Measurements from ENCODE around the gene NAALADL2. TPM values are rescaled to one million over a fixed set of nuclear protein-coding genes. Genes with fewer than 3 reads are reported as not detected.
"Not testable (repeated sequence)": the region's sequence is repeated elsewhere in the genome, so short reads cannot be mapped to it uniquely, and the experiment has no call there.

Gene NAALADL2
- total RNA-seq, 2 experiments from 2014 or later = 0.27 TPM; not detected in 1

DNA sequence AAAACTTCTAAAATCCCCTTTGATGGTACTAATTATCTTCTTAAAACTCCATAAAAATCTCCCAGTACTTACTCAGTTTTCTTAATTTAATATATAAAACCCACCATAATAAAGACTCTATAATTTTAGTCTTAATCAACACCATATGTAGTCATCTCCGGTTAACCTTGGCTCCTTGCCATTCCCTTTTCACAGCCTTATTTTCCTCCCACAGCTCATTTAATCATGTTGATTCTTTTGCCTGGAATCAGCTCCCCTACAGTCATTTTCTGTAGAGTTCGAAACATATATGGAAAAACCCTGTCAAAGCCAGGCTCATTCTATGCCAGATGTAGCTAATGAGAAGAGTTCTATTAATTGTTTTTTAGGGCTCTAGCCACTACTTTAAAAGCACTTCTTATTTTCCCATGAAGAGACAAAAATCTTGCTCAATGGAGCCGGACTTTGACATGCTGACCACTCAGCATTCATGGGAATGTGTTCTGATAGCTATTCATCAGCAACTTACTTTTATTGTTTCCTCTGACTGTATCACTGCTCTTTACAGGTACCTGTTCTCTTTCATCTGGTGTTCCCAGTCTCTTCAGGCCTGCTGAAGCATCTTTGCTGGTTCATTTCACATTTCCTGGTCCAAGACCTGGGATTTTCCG lies 573.4 kb downstream of the NAALADL2 start:
- CTCF ChIA-PET = no interaction called here
- H3K9me3 Mint-ChIP-seq (ENCODE audit: low read depth) = no peaks in the 10 kb centered on the region
- no peak overlapping the region for H3K4me3 Mint-ChIP-seq
- ATAC-seq (no peak), DNase-seq (no peak)
- no peaks in the 10 kb centered on the region for H3K36me3 Mint-ChIP-seq (ENCODE audit: low read depth)
- intact Hi-C loops (cut with DNase I, micrococcal nuclease) = no loop called here
- H3K27me3 Mint-ChIP-seq = no peaks in the 10 kb centered on the region
- H3K27ac Mint-ChIP-seq = no peak overlapping the region
- H3K4me1 Mint-ChIP-seq = no peaks in the 10 kb centered on the region
- POLR2A ChIA-PET = no interaction called here

DNA sequence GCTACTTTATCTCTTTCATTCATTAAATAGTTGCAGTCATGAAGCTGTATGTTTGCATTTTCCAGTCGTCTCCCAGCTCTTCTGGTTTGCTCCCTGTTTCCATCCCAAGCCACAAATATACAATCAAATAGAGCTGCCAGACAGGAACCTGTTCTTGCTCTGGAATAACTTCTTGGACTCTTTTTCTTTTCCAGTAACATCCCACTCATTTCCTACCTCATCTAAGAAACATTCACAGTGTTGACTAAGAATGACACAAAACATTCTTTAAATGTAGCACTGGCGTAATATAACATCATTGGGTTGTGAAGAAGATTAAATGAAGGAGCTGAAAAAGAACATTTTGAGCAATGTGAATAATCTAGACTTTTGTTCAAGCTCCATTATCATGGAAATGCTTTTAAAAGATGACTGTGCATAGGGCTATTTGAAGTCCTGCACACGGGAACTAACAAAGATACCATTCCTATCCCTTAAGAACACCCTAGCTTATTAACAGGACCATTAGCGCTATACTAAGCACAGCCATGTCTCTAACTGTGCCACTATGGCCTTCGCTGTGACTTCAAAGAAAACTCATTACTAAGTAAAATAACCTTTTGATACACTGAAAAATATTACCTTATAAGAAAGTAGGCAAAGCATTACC lies 574.0 kb downstream of the NAALADL2 start:
- intact Hi-C loops (cut with DNase I, micrococcal nuclease) = no loop called here
- DNase-seq (no peak), ATAC-seq (no peak)
- ChIA-PET POLR2A (no interaction called here), CTCF (no interaction called here)
- Mint-ChIP-seq H3K4me1 (no peaks in the 10 kb centered on the region), H3K36me3 (ENCODE audit: low read depth) (no peaks in the 10 kb centered on the region), H3K4me3 (no peak overlapping the region), H3K9me3 (ENCODE audit: low read depth) (peaks cover 2% of the 10 kb centered on the region), H3K27ac (no peak overlapping the region), H3K27me3 (no peaks in the 10 kb centered on the region)

DNA sequence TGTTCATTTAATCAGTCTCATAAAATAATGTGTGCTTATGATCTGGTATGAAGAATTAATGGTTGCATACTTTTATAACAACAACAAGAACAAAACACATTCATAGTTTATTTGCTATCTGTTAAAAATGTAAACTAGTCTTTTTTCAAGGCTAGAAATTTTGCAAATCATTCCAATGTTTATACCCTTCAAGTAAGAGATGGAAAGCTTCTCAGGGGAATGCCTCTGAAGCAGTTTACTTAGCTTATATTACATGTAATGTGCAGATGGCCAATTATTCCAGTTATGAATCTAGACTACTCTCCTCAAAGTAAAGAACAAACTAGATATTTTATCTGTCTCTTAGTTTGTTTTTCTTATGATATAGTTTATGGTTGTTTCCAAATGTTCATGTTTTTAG lies 575.4 kb downstream of the NAALADL2 start:
- no peaks in the 10 kb centered on the region for H3K4me1 Mint-ChIP-seq
- ChIA-PET POLR2A (no interaction called here), CTCF (no interaction called here)
- intact Hi-C loops (cut with DNase I, micrococcal nuclease) = no loop called here
- no peak overlapping the region for H3K27ac Mint-ChIP-seq
- peaks cover 2% of the 10 kb centered on the region for H3K9me3 Mint-ChIP-seq (ENCODE audit: low read depth)
- ATAC-seq (no peak), DNase-seq (no peak)
- H3K27me3 Mint-ChIP-seq = no peaks in the 10 kb centered on the region
- no peaks in the 10 kb centered on the region for H3K36me3 Mint-ChIP-seq (ENCODE audit: low read depth)
- H3K4me3 Mint-ChIP-seq = no peak overlapping the region

DNA sequence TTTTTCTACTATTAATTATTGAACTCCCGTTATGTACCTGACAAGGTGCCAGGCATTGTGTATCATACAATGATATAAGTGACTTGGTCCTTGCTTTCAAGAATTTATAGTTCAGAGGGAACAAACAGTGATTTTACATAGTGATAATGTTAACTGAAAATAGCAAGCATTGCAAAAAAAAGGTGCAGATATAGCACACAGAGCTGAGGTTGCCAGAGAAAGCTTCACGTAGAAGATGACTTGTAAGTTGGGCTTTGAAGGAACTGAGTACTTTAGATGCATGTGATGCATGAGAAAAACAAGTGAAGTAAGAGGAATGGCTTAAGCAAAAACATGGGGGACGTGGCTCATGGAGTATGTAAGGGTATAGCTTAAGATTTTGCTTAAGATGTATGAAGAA lies 584.5 kb downstream of the NAALADL2 start:
- H3K27me3 Mint-ChIP-seq = no peaks in the 10 kb centered on the region
- ChIA-PET POLR2A (no interaction called here), CTCF (no interaction called here)
- intact Hi-C loops (cut with DNase I, micrococcal nuclease) = no loop called here
- no peaks in the 10 kb centered on the region for H3K4me1 Mint-ChIP-seq
- H3K36me3 Mint-ChIP-seq (ENCODE audit: low read depth) = no peaks in the 10 kb centered on the region
- ATAC-seq (no peak), DNase-seq (no peak)
- H3K4me3 Mint-ChIP-seq = no peak overlapping the region
- peaks cover 5% of the 10 kb centered on the region for H3K9me3 Mint-ChIP-seq (ENCODE audit: low read depth)
- no peak overlapping the region for H3K27ac Mint-ChIP-seq

DNA sequence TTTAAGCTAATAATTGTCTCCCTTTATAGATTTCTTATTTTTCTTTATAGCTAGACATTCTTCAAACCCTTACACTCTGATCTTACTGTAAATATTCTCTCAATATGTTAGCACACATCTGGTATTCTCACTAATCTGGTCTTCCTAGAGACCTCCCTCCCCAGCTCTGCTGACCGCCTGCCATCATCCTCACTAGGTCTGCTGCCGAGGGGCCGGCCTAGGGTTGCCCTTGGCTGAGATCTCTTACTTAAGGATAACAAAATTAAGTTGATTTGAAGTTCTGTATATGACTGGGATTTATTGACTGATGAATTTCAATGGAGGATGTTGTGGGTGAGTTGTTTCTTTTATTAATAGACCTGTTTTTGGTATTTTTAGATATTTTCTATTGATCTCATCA lies 586.6 kb downstream of the NAALADL2 start:
- Mint-ChIP-seq H3K27me3 (no peaks in the 10 kb centered on the region), H3K9me3 (ENCODE audit: low read depth) (peaks cover under 1% of the 10 kb centered on the region), H3K27ac (no peak overlapping the region), H3K4me1 (no peaks in the 10 kb centered on the region), H3K36me3 (ENCODE audit: low read depth) (no peaks in the 10 kb centered on the region), H3K4me3 (no peak overlapping the region)
- DNase-seq (no peak), ATAC-seq (no peak)
- intact Hi-C loops (cut with DNase I, micrococcal nuclease) = no loop called here
- ChIA-PET POLR2A (no interaction called here), CTCF (no interaction called here)

DNA sequence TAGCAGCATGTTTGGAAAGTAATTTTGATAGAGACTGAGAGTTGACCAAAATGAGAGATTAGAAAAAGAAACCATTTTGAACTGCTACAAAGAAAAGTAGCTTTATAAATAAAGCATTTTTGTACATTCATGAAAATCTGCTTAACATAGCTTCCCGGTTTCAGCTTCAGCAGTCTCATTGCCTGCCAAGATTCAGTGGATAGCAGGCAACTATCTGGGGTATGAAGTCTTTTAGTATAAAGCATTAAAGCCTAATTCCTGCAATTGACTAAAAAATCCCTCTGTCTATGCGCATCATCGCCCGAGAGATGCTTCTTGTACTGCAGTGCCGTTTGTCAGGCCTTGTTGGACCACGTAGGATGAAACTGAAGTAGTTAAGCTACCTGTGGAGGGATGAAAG lies 588.4 kb downstream of the NAALADL2 start:
- Mint-ChIP-seq H3K27me3 (no peaks in the 10 kb centered on the region), H3K9me3 (ENCODE audit: low read depth) (no peaks in the 10 kb centered on the region), H3K27ac (no peak overlapping the region), H3K36me3 (ENCODE audit: low read depth) (no peaks in the 10 kb centered on the region), H3K4me1 (no peaks in the 10 kb centered on the region), H3K4me3 (no peak overlapping the region)
- no peak for ATAC-seq
- intact Hi-C loops (cut with DNase I, micrococcal nuclease) = no loop called here
- POLR2A ChIA-PET = no interaction called here
- CTCF ChIA-PET = no interaction called here
- no peak for DNase-seq

DNA sequence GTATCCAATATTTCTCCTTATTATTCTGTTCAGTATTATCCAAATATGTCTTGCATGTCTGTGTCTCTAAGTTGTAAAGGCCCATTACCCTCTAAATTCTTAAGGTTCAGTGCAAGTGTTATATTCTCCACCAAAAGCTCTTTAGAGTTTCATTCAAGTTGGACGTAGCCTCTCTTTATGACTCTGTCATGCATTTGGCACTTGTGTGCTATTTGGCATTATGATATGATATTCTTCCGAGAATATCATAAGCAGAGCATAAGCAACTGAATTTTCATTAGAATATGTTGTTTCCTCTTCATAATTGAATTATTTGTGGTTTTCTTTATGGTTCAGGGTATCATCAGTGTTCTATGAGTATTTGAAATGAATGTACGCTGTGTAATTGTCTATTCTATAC lies 594.2 kb downstream of the NAALADL2 start:
- Mint-ChIP-seq H3K36me3 (ENCODE audit: low read depth) (no peaks in the 10 kb centered on the region), H3K27ac (no peak overlapping the region), H3K4me3 (no peak overlapping the region), H3K27me3 (no peaks in the 10 kb centered on the region), H3K4me1 (no peaks in the 10 kb centered on the region), H3K9me3 (ENCODE audit: low read depth) (no peaks in the 10 kb centered on the region)
- CTCF ChIA-PET = no interaction called here
- POLR2A ChIA-PET = no interaction called here
- no peak for DNase-seq
- no peak for ATAC-seq
- intact Hi-C loops (cut with DNase I, micrococcal nuclease) = no loop called here

DNA sequence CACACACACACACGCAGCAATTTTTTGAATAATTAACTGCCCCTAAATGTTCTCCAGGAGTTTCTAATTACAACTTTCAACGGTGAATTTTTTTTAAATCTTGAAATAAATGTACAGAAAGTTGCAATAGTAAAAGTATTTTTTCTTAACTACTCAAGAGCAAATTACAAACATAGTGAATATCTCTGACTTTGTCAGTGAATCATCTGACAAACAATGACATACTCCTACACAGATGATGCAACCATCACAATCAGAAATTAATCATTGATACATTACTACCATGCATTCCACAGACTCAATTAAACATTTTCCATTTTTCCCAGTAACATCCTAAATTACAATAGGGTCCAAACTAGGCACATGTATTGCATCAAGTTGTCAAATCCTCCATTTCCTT lies 597.3 kb downstream of the NAALADL2 start:
- intact Hi-C loops (cut with DNase I, micrococcal nuclease) = no loop called here
- Mint-ChIP-seq H3K4me1 (no peaks in the 10 kb centered on the region), H3K27me3 (no peaks in the 10 kb centered on the region), H3K4me3 (no peak overlapping the region), H3K27ac (no peak overlapping the region), H3K36me3 (ENCODE audit: low read depth) (no peaks in the 10 kb centered on the region), H3K9me3 (ENCODE audit: low read depth) (peaks cover 9% of the 10 kb centered on the region)
- no peak for DNase-seq
- ChIA-PET CTCF (no interaction called here), POLR2A (no interaction called here)
- ATAC-seq = no peak

DNA sequence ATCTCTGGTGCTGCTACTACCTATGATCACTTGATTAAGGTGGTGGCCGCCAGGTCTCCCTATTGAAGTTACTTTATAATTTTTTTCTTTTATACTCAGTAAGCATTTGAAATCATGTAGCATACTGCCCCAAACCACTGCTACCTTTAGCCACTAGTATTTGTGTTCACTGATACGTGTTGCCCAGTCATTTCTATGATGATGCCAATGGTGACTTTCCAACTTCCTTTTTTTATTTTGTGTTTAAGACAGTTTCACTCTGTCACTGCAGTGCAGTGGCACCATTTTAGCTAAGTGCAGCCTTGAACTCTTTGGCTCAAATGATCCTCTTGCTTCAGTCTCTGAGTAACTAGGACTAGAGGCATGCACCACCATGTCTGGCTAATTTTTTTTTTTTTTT lies 598.2 kb downstream of the NAALADL2 start:
- no peaks in the 10 kb centered on the region for H3K27me3 Mint-ChIP-seq
- ATAC-seq = no peak
- POLR2A ChIA-PET = no interaction called here
- H3K27ac Mint-ChIP-seq = no peak overlapping the region
- intact Hi-C loops (cut with DNase I, micrococcal nuclease) = no loop called here
- H3K4me1 Mint-ChIP-seq = no peaks in the 10 kb centered on the region
- H3K36me3 Mint-ChIP-seq (ENCODE audit: low read depth) = no peaks in the 10 kb centered on the region
- H3K9me3 Mint-ChIP-seq (ENCODE audit: low read depth) = peaks cover 11% of the 10 kb centered on the region
- DNase-seq = no peak
- H3K4me3 Mint-ChIP-seq = no peak overlapping the region
- CTCF ChIA-PET = no interaction called here

DNA sequence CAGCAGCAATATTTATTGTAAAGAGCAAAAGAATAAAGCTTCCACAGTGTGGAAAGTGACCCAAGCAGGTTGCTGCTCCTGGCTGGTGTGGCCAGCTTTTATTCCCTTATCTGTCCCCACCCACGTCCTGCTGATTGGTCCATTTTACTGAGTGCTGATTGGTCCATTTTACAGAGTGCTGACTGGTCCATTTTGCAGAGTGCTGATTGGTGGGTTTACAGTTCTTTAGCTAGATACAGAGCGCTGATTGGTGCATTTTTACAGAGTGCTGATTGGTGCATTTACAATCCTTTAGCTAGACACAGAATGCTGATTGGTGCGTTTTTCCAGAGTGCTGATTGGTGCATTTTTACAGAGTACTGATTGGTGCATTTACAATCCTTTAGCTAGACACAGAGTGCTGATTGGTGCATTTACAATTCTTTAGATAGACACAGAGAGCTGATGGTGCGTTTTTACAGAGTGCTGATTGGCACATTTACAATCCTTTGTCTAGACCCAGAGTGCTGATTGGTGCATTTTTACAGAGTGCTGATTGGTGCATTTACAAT lies 601.8 kb downstream of the NAALADL2 start:
- peaks cover 11% of the 10 kb centered on the region for H3K9me3 Mint-ChIP-seq (ENCODE audit: low read depth)
- H3K36me3 Mint-ChIP-seq (ENCODE audit: low read depth); CTCF ChIA-PET; ATAC-seq; H3K4me3 Mint-ChIP-seq; POLR2A ChIA-PET; H3K27me3 Mint-ChIP-seq; H3K4me1 Mint-ChIP-seq; DNase-seq; H3K27ac Mint-ChIP-seq: not testable (repeated sequence)
- intact Hi-C loops (cut with DNase I, micrococcal nuclease) = loop anchor here in 1 of 2 experiments (10.0 kb wide), 1 partner anchor 56 kb away; no protein-coding TSS in a partner anchor

DNA sequence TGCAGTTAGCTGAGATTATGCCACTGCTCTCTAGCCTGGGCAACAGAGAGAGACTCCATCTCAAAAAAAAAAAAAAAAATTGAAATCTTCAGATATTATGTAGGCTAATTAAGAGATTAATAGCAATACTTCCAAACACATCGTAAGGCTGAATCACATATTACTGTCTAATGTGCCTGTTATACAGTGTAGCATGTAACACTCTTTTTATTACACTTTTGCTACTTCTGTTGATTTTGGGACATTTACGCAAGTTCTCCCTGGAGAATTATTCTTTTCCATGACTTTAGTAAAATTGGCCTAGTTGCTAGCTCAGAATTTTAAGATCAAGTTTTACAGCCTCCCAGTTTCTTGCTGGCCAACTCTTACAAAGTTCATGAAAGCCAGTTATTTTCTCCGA lies 605.2 kb downstream of the NAALADL2 start:
- intact Hi-C loops (cut with DNase I, micrococcal nuclease) = loop anchor here in 1 of 2 experiments (10.0 kb wide), 1 partner anchor 60 kb away; no protein-coding TSS in a partner anchor
- H3K4me3 Mint-ChIP-seq = no peak overlapping the region
- H3K36me3 Mint-ChIP-seq (ENCODE audit: low read depth) = no peaks in the 10 kb centered on the region
- POLR2A ChIA-PET = interaction anchor here (0.6 kb wide), 1 partner anchor 217 kb away, joined by 3 read pairs; no protein-coding TSS in a partner anchor
- DNase-seq (no peak), ATAC-seq (no peak)
- H3K9me3 Mint-ChIP-seq (ENCODE audit: low read depth) = peaks cover 8% of the 10 kb centered on the region
- no peaks in the 10 kb centered on the region for H3K4me1 Mint-ChIP-seq
- CTCF ChIA-PET = interaction anchor here (0.6 kb wide), 1 partner anchor 1118 kb away, joined by 5 read pairs; no protein-coding TSS in a partner anchor
- no peaks in the 10 kb centered on the region for H3K27me3 Mint-ChIP-seq
- no peak overlapping the region for H3K27ac Mint-ChIP-seq

DNA sequence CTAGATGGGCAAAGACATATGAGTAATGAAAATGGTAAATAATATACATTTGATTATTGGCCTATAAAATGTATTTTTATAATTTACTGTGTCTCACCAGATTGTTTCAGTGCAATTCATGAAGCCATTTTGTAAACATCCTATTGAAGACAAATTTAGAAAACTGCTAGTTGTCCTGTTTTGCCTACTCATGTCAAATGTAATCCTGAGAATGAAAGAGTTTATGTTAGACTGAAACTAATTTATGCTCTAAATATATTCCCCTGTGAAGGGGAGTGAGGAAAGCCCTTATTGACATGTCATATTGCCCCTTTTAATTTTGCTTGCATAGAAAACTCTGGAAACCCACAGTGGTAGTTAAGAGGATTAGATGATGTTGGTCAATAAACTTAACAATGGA lies 610.0 kb downstream of the NAALADL2 start:
- Mint-ChIP-seq H3K27ac (no peak overlapping the region), H3K4me1 (no peaks in the 10 kb centered on the region), H3K36me3 (ENCODE audit: low read depth) (no peaks in the 10 kb centered on the region), H3K27me3 (no peaks in the 10 kb centered on the region), H3K9me3 (ENCODE audit: low read depth) (no peaks in the 10 kb centered on the region), H3K4me3 (no peak overlapping the region)
- ATAC-seq (no peak), DNase-seq (no peak)
- ChIA-PET CTCF (no interaction called here), POLR2A (no interaction called here)
- intact Hi-C loops (cut with DNase I, micrococcal nuclease) = loop anchor here in 1 of 2 experiments (10.0 kb wide), 1 partner anchor 64 kb away; no protein-coding TSS in a partner anchor
